NCI-H2171 treated with DMSO at 0.1 percent for 48 hours (cell line): ENCODE measurements around the gene LAGE3.
"Not testable (repeated sequence)": the region's sequence is repeated elsewhere in the genome, so short reads cannot be mapped to it uniquely, and the experiment has no call there.

ENCODE experiments used
- DNase-seq: peaks from one replicate; lab custom pipeline; 2025; lab: John Stamatoyannopoulos, UW

LAGE3 gene

GRCh38 chrX:154502098-154502497, 23.0 kb upstream of the LAGE3 start:
- DNase-seq = no peak

- not testable (repeated sequence) for DNase-seq
These were observed 22.3 kb upstream of the LAGE3 start for GRCh38 chrX:154501423-154501822.

DNA sequence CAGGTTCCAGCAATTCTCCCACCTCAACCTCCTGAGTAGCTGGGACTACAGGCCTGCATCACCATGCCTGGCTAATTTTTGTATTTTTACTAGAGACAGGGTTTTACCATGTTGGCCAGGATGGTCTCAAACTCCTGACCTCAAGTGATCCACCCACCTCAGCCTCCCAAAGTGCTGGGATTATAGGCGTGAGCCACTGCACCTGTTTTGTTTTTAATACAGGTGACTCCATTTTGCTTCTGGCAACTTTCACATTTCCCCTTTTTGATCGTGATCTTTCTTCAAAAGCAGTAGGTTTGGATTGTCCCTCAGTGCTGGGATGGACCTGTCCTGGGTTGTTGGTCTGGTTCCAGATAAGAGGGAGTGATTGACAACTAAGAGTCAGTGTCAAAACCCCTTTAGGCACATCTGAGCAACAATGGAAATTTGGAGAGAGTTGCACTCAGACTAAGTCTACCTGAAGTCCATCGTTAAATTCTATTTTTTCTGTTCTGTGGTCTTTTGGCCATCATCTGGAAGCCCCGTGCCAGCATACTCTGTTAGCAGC, 17.6 kb upstream of the LAGE3 start:
- DNase-seq = not testable (repeated sequence)

DNA sequence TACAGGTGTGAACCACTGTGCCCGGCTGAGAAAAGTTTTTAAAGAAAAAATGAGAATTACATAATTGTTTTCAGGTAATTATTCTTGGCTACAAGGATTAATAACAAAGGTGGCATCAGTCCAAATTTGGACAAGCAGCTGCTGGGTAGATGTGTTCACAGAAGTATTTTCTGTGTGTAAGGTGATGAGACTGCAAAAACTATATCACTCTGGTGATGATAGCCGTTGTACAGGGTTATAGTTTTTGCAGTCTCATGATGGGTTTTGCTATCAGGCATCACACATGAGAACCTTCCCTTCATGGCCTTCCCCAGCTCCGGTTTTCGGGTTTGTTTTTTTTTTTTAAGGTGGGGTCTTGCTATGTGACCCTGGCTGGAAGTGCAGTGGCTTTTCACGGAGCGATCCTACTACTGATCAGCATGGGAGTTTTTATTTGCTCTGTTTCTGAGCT, 16.4 kb upstream of the LAGE3 start:
- no peak for DNase-seq

DNA sequence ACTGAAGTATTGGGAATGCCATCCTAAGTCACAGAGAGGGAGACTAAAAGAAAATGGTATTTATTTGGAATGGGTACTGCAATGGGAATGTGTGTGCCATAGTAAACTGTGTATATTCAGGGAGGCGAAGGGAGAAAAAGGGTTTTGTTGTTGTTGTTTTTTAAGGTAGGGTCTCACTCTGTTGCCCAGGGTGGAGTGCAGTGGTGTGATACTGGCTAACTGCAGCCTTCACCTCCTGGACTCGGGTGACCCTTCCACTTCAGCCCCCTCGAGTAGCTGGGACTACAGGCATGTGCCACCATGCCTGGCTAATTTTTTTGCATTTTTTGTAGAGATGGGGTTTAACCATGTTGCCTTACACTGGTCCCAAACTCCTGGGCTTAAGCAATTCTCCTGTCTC, 15.6 kb upstream of the LAGE3 start:
- no peak for DNase-seq

DNA sequence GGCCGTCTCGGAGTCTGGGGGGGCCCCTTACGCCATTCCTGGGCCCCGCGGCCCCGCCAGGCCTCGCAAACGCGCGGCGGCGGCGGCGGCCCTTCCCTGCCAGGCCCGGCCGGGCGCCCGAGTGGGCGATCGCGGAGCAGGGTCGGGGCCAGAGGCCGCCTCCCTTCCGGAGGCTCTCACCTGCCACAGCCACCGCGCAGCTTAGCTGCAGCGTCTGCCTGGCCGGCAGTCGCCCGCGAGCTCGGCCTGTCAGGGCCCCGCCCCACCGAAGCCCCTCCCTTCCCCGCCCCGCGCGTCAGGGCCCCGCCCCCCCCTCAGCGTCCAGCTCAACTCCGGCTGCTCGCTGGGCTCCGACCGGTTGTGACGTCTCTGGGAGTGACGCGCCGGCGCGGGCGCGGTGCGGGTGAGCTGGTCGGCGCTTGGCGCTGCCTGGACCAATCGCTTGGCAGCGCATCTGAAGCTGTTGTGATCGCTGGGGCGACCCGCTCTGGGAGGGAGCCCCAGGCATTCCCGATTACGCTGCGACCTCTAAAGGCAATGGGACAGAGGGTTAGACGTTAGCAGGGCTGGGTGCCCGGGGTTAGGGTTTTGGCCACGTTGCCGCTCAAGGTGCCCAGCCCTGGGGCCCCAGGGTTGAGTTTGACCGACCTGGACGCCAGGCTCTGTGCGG, 11.5 kb upstream of the LAGE3 start, which contains the start of gene SLC10A3:
Gene SLC10A3, minus strand, starts transcription at position 216 of the 670 bp plus-strand sequence. CDS start 1,689 bp downstream, outside the sequence.
- DNase-seq = peak; percentile 81

DNA sequence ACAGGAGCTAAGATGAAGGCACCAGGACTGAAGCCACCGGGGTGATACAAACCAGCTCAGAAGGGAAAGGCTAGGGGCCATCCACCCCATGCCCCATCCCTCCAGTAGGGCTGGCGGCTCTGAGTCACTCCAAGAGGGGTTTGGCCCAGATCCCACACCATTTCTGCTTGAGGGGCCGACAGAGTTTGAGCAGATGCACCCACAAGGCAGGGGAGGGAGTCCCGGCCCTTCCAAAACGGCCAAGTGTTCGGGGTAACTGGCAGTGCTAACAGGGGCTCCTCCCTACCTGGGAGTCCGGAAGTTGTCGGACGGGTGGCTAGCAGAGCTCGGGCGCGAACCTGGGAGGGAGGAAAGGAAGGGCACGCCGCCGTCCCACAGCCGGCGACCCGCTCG, 10.9 kb upstream of the LAGE3 start:
- DNase-seq = peak; percentile 10

DNA sequence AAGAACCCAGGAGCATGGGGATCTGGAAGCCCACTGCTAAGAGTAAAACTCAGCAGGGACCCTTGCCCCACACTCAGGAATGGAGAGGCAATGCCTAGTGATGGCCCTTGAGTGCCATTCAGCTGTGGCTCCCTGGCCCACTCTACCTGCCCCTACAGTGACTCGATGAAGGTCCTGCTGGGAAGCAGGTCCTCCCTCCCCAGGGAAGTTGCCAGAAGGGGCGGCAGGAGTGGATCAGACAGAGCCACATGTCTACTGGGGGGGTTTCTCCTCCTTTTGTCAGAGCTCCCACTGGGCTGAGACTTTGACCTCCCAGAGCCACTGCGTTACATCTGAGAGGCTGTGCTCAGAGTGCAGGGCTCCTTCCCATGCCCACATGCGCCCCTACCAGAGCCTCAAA, 10.1 kb upstream of the LAGE3 start:
- no peak for DNase-seq

- no peak for DNase-seq
These were observed 9.4 kb upstream of the LAGE3 start for GRCh38 chrX:154488336-154489075.

GRCh38 chrX:154487518-154488290, 8.6 kb upstream of the LAGE3 start:
- DNase-seq = no peak

- peak; percentile 15 for DNase-seq
These were observed 7.5 kb upstream of the LAGE3 start, which contains the start of gene UBL4A for GRCh38 chrX:154486396-154487207. Gene UBL4A, minus strand, starts transcription at chrX:154486615. Its CDS starts 31 bp downstream, at chrX:154486584.

- DNase-seq = peak; percentile 5
These were observed 6.9 kb upstream of the LAGE3 start for GRCh38 chrX:154486052-154486395.

GRCh38 chrX:154485150-154486051, 6.3 kb upstream of the LAGE3 start:
- DNase-seq = no peak

DNA sequence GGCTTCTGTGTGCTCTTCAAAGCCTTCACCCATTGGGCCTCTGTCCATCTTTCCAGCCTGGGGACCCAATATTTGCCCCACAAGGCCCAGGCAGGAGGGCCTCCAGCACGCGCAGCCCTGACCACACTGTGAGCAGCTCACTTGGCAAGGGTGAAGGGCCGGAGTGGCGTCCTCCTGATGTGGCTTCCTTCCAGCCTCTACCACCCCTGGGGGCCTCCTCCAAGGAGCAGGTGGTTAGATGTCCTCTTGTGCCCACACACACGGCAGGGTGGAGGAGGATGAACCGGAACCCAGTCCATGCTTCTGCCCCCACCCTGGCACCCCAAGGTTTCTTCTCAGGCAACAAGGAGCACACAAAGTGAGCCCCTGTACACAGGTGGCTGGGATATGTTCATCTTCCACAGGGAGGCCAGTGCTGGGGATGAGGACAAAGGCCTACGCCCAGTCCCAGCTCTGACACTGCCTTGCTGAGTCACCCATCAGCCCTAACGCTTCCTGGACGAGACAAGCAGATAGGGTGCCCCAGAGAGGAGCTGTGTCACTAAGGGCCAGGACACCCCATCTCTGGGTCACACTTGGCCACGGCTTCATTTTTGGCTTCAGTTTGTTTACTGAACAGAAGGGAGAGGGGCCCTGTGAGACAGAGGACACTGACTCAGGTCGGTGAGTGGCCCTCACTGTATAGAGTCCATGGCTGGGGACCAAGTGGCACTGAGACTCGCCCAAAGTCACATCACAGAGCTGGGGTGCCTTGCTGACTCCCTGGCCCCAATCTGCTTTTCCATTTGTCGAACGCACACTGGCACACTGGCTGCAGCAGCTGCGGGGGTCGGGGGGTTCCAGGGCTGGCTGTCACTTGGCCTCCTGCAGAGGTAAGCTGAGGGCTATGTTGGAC, 5.4 kb upstream of the LAGE3 start:
- DNase-seq = no peak

- no peak for DNase-seq
These were observed 4.2 kb upstream of the LAGE3 start for GRCh38 chrX:154483325-154483724.

DNA sequence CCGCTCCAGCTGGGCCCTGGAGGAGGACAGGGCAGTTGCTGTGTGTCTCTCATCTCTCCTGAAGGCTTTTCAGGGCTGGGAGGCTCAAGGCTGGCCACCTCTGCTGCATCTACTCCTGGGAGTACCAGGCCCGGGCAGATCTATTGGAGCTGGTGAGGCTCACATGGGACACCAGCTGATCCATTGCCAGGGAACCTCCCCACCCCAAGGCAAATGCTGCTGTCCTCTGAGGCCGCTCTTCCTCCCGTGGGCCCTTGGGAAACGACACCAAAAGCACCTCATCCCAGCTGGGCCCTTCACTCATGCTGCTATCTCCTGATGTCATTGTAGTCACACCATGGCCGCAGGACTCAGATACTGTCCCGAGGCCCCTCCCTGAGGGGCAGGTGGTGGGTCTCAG, 3.7 kb upstream of the LAGE3 start:
- DNase-seq = no peak

DNA sequence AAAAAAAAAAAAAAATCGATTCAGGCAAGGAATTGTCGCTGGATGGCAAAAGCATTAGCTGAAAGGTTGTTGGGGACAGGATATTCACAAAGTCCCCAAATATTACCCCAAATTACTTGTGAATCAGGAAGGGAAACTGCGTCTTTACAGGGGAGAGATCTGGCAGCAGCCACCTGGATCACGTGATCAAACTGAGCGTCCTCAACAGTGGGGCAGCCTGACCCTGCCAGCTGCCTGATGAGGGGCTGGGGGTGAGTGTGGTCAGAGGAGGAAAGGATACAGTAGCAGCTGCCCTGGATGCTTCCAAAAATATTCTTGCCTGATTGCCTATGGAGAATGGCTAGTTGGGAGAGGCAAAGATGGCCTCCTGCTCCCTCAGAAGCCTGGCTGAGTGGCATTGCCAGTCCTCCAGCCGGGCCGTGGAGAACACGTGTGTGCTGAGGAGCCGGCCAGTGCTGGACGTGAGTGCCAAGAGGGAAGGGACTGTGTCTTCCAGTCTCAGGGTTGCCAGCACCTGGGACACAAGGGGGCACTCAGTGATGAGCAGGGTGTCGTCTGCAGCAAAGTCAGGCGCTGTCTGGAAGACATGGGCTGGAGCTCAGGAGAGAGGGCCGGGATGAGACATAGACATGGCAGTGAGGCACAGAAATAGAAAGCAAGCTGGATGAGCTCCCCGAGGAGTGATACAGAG, 3.0 kb upstream of the LAGE3 start:
- DNase-seq = no peak

GRCh38 chrX:154481195-154481594, 2.1 kb upstream of the LAGE3 start:
- DNase-seq = no peak
